Thyroid gland (tissue), 4 donors: Measurements from ENCODE around the gene UBXN2A.

Experiments used
- POLR2A ChIP-seq, 2 donors: fragments of 450-650 bp; IDR thresholded peaks; one replicate each; pipeline ENCODE4 v1.6.1; 2017; ENCODE audit warnings: antibody characterized with exemption in 2 of 2, mild to moderate bottlenecking in 2 of 2, moderate library complexity in 1 of 2
- TF ChIP-seq, protein P1 (sequence below), 6 experiments: fragments of 200-600 bp in 3 of 6; fragments of 450-650 bp in 3 of 6; sonication (generic) in 3 of 6; IDR thresholded peaks; one replicate each; pipeline ENCODE4 v1.5.1; 2016 to 2019; ENCODE audit warnings: antibody characterized with exemption in 6 of 6, mild to moderate bottlenecking in 2 of 6, inconsistent platforms in 1 of 6, moderate library complexity in 1 of 6

- TF ChIP-seq, protein P1, sequence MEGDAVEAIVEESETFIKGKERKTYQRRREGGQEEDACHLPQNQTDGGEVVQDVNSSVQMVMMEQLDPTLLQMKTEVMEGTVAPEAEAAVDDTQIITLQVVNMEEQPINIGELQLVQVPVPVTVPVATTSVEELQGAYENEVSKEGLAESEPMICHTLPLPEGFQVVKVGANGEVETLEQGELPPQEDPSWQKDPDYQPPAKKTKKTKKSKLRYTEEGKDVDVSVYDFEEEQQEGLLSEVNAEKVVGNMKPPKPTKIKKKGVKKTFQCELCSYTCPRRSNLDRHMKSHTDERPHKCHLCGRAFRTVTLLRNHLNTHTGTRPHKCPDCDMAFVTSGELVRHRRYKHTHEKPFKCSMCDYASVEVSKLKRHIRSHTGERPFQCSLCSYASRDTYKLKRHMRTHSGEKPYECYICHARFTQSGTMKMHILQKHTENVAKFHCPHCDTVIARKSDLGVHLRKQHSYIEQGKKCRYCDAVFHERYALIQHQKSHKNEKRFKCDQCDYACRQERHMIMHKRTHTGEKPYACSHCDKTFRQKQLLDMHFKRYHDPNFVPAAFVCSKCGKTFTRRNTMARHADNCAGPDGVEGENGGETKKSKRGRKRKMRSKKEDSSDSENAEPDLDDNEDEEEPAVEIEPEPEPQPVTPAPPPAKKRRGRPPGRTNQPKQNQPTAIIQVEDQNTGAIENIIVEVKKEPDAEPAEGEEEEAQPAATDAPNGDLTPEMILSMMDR (IDR thresholded peaks at IDR 0.05), result no peak
- TF ChIP-seq POLR2A (IDR thresholded peaks at IDR 0.05), result no peak
These were observed 75.5 kb downstream of the UBXN2A start for GRCh38 chr2:24015562-24016375.
